Left lung (tissue), 10 donors: Measurements from ENCODE around the gene FOLR3. TPM values are rescaled to one million over a fixed set of nuclear protein-coding genes. Genes with fewer than 3 reads are reported as not detected.

Experiments used
- ATAC-seq: fragments of 200-7000 bp; cut with Tn5 transposase; one replicate; pipeline ENCODE4 v1.9.1; 2020; ENCODE audit warnings: moderate library complexity
- DNase-seq, 4 donors: peaks; one replicate each; pipeline ENCODE4 v3.0.0-alpha.2; 2013 to 2020
- H3K27ac ChIP-seq, 2 donors: fragments of 200-600 bp; sonication (generic) in 1 of 2; one replicate each; pipeline versions ENCODE4 v1.5.0 to v1.8.0; 2020 to 2021
- H3K27me3 ChIP-seq, 2 donors: fragments of 200-600 bp; sonication (generic) in 1 of 2; one replicate each; pipeline versions ENCODE4 v1.5.0 to v1.8.0; 2020 to 2021
- H3K36me3 ChIP-seq, 2 donors: fragments of 200-600 bp; sonication (generic) in 1 of 2; one replicate each; pipeline versions ENCODE4 v1.5.0 to v1.8.0; 2020 to 2021
- H3K4me1 ChIP-seq, 2 donors: fragments of 200-600 bp; one replicate each; pipeline ENCODE4 v1.8.0; 2021
- H3K4me3 ChIP-seq, 2 donors: fragments of 200-600 bp; sonication (generic) in 1 of 2; one replicate each; pipeline versions ENCODE4 v1.5.0 to v1.8.0; 2020 to 2021; ENCODE audit warnings: mild to moderate bottlenecking in 1 of 2
- H3K9me3 ChIP-seq, 2 donors: fragments of 200-600 bp; sonication (generic) in 1 of 2; one replicate each; pipeline versions ENCODE4 v1.5.0 to v1.8.0; 2020 to 2021
- intact Hi-C, 2 donors: fragments of 100-400 bp; cut with DNase I; formaldehyde crosslinking; loops; one replicate each; pipeline versions ENCODE4 v1.11.2 to v1.14.2; 2022
- polyA plus RNA-seq, 6 donors: library from polyadenylated mRNA; unstranded; fragments of 120-200 nt; gene quantifications; one replicate each; pipeline ENCODE4 v1.2.1, GENCODE V29; 2013; ENCODE audit not compliant: insufficient read length in 6 of 6
- total RNA-seq, 2 donors: library from RNA; stranded (reverse); fragmentation: NEBNext Ultra II Directional; extraction: Animal tissue kit (Norgen Biotek cat#: 25700); gene quantifications; one replicate each; pipeline ENCODE4 v1.2.1, GENCODE V29; 2021
- TF ChIP-seq, protein P1 (sequence below), 2 donors: fragments of 200-600 bp; sonication (generic) in 1 of 2; IDR thresholded peaks; one replicate each; pipeline versions ENCODE4 v1.5.0 to v1.8.0; 2021; ENCODE audit warnings: antibody characterized with exemption in 2 of 2
- donor health status: DM: no; HTN: yes; CAD: no.
- donor health status: DM: no; HTN: no; CAD: no.

The FOLR3 gene
- total and polyA plus RNA-seq, 8 donors, result 0.32 to 15.6 (median 2.0) TPM

DNA sequence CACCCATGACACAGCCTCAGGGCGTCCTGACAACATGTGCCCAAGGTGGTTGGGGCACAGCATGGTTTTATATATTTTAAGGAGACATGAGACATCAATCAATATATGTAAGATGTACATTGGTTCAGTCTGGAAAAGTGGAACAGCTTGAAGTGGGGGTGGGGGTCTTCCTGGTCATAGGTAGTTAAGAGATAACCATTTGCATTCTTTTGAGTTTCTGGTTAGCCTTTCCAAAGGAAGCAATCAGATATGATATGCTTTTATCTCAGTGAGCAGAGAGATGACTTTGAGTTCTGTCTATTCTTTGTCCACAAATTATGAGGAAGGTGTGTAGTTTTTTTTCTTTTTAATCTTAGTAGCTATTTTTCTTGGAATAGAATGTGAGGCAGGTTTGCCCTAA, 12.9 kb upstream of the FOLR3 start:
- DNase-seq (no peak), ATAC-seq (no peak)
- H3K4me3 ChIP-seq, result no peak overlapping the region
- H3K4me1 ChIP-seq, result peaks cover 0 to 19% of the 10 kb centered on the region in 2 donors
- no peaks in the 10 kb centered on the region for H3K9me3 ChIP-seq
- no peaks in the 10 kb centered on the region for H3K27me3 ChIP-seq
- TF ChIP-seq, protein P1, sequence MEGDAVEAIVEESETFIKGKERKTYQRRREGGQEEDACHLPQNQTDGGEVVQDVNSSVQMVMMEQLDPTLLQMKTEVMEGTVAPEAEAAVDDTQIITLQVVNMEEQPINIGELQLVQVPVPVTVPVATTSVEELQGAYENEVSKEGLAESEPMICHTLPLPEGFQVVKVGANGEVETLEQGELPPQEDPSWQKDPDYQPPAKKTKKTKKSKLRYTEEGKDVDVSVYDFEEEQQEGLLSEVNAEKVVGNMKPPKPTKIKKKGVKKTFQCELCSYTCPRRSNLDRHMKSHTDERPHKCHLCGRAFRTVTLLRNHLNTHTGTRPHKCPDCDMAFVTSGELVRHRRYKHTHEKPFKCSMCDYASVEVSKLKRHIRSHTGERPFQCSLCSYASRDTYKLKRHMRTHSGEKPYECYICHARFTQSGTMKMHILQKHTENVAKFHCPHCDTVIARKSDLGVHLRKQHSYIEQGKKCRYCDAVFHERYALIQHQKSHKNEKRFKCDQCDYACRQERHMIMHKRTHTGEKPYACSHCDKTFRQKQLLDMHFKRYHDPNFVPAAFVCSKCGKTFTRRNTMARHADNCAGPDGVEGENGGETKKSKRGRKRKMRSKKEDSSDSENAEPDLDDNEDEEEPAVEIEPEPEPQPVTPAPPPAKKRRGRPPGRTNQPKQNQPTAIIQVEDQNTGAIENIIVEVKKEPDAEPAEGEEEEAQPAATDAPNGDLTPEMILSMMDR (IDR thresholded peaks at IDR 0.05), result no peak
- no peaks in the 10 kb centered on the region for H3K36me3 ChIP-seq
- H3K27ac ChIP-seq, result no peak overlapping the region
- intact Hi-C loops, result no loop called here

DNA sequence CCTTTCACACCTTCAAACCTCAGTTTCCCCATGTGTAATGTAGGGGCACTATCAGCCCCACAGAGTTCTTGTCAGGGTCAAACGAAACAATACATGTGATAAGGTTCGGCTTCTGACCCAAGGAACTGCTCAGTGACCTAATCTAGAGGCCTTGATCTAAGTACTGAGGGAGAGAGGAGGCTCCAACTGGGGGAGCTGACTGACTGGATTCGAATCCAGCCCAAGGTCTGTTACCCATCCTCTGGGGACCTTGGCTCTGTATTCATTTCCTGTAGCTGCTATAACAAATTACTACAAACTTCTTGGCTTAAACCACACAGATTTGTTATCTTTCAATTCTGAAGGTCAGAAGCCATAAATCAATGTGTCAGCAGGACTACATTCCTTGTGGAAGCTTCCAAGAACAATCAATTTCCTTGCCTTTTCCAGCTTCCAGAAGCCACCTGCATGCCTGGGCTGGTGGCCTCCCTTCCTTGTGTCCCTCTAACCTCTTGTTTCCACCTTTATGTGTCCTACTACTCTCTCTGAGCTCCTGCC, 12.3 kb upstream of the FOLR3 start:
- H3K4me3 ChIP-seq, result no peak overlapping the region
- DNase-seq (no peak), ATAC-seq (no peak)
- intact Hi-C loops, result no loop called here
- H3K9me3 ChIP-seq, result peaks cover 0 to 4% of the 10 kb centered on the region in 2 donors
- H3K36me3 ChIP-seq, result no peaks in the 10 kb centered on the region
- H3K4me1 ChIP-seq, result peaks cover 0 to 19% of the 10 kb centered on the region in 2 donors
- TF ChIP-seq, protein P1 (IDR thresholded peaks at IDR 0.05), result no peak
- no peaks in the 10 kb centered on the region for H3K27me3 ChIP-seq
- H3K27ac ChIP-seq, result no peak overlapping the region

DNA sequence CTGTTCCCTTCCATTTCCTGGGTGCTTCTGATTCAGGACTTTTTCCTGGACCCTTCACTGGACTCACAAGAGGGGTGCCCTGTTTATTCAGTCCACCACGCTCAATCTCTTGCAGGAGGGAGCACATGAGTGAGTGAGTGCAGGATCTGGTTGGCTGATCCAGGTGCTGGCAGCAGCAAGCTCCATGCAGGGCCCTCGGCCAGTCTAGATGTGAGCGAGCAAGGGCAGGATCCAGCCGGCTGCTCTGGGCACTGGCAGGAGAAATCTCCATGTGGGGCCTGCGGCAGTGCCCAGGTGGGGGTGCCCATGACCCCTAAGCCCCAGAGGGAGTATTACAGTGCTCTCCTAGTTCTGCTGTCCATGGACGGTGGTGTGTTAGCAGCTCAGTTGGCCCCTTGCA, 11.5 kb upstream of the FOLR3 start:
- no peak for ATAC-seq
- DNase-seq, result peak in 1 of 4 donors; percentile 67
- Histone ChIP-seq H3K9me3 (peaks cover 0 to 6% of the 10 kb centered on the region in 2 donors), H3K36me3 (no peaks in the 10 kb centered on the region), H3K4me1 (peaks cover 0 to 14% of the 10 kb centered on the region in 2 donors), H3K27me3 (no peaks in the 10 kb centered on the region), H3K27ac (peak overlapping the region in 1 of 2 donors; percentile 42), H3K4me3 (no peak overlapping the region)
- TF ChIP-seq, protein P1 (IDR thresholded peaks at IDR 0.05), result no peak
- intact Hi-C loops, result no loop called here

DNA sequence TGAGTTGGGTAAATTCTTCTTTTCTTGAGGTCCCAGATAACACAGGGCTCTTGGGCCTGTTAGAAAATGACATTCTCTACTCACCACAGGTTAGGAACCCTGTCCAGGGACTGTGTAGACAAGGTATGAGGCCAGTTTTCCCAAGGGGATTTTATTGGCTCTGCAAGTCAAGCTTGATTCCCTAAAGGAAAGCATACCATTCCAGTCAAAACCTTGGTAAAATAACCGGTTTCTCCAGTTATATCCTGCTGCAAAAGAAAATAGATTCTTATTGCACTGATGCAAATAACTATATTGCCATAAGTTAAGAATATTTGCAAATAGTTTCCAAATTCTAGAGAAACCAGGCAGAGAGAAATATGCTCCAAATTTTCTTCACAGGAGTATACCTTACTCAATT, 9.6 kb upstream of the FOLR3 start:
- Histone ChIP-seq H3K4me1 (peaks cover 0 to 10% of the 10 kb centered on the region in 2 donors), H3K4me3 (no peak overlapping the region), H3K9me3 (peaks cover 0 to 6% of the 10 kb centered on the region in 2 donors), H3K36me3 (no peaks in the 10 kb centered on the region), H3K27ac (no peak overlapping the region), H3K27me3 (no peaks in the 10 kb centered on the region)
- TF ChIP-seq, protein P1 (IDR thresholded peaks at IDR 0.05), result no peak
- DNase-seq (no peak), ATAC-seq (no peak)
- intact Hi-C loops, result no loop called here

GRCh38 chr11:72127923-72128322, 7.6 kb upstream of the FOLR3 start:
- H3K27me3 ChIP-seq, result no peaks in the 10 kb centered on the region
- no peak for ATAC-seq

More at GRCh38 chr11:72127923-72128322, 7.6 kb upstream of the FOLR3 start:
- Histone ChIP-seq H3K4me1 (peaks cover 0 to 19% of the 10 kb centered on the region in 2 donors), H3K27ac (no peak overlapping the region), H3K4me3 (no peak overlapping the region), H3K36me3 (no peaks in the 10 kb centered on the region), H3K9me3 (peaks cover 0 to 6% of the 10 kb centered on the region in 2 donors)
- TF ChIP-seq, protein P1 (IDR thresholded peaks at IDR 0.05), result no peak
- intact Hi-C loops, result no loop called here
- DNase-seq, result no peak
